ENCODE data around the gene ACVR1B. TPM values are rescaled to one million over a fixed set of nuclear protein-coding genes. Genes with fewer than 3 reads are reported as not detected.

The ACVR1B gene
- total RNA-seq, 1 donor from 2014 or later, result 13.8 TPM

- TF ChIP-seq CTCF (IDR thresholded peaks at IDR 0.05; ENCODE audit: insufficient read depth, low read depth, low read length) (no peak), EZH2 (IDR thresholded peaks at IDR 0.05; ENCODE audit: insufficient read depth, low read length) (no peak)
- H3K4me3 ChIP-seq (ENCODE audit: insufficient read depth, low read depth, low read length), result no peak overlapping the region
- no peak overlapping the region for H3K27ac ChIP-seq (ENCODE audit: low read depth, low read length)
- Mint-ChIP-seq H3K9me3 (ENCODE audit: unreplicated experiment) (peaks cover 1% of the 10 kb centered on the region), H3K4me3 (ENCODE audit: unreplicated experiment) (no peak overlapping the region), H3K36me3 (ENCODE audit: low read depth, unreplicated experiment) (no peaks in the 10 kb centered on the region), H3K27ac (ENCODE audit: unreplicated experiment) (no peak overlapping the region), H3K27me3 (ENCODE audit: low read depth, unreplicated experiment) (peaks cover 38% of the 10 kb centered on the region), H3K4me1 (ENCODE audit: low read depth, unreplicated experiment) (peaks cover 2% of the 10 kb centered on the region)
- H3K4me2 ChIP-seq (ENCODE audit: low read length), result no peak overlapping the region
- H3K27me3 ChIP-seq (ENCODE audit: insufficient read depth, low read length), result no peaks in the 10 kb centered on the region
- no peaks in the 10 kb centered on the region for H3K4me1 ChIP-seq (ENCODE audit: insufficient read depth, low read length)
- H3K36me3 ChIP-seq (ENCODE audit: insufficient read depth, low read length), result no peaks in the 10 kb centered on the region
- DNase-seq (ENCODE audit: low read depth) (no peak), FAIRE-seq (no peak)
- H3K9me3 ChIP-seq (ENCODE audit: insufficient read depth, low read depth, low read length), result no peaks in the 10 kb centered on the region
- H3K79me2 ChIP-seq (ENCODE audit: insufficient read depth, low read length), result no peaks in the 10 kb centered on the region
- no peak overlapping the region for H3K9ac ChIP-seq (ENCODE audit: low read length)
- no peaks in the 10 kb centered on the region for H4K20me1 ChIP-seq (ENCODE audit: insufficient read depth, low read length)
- H2AFZ ChIP-seq (ENCODE audit: low read depth, low read length), result no peak overlapping the region
These were observed 29.4 kb upstream of the ACVR1B start for GRCh38 chr12:51922146-51922545.

GRCh38 chr12:51922762-51923505 lies 28.6 kb upstream of the ACVR1B start:
- H3K4me1 ChIP-seq (ENCODE audit: insufficient read depth, low read length), result no peaks in the 10 kb centered on the region
- H3K36me3 ChIP-seq (ENCODE audit: insufficient read depth, low read length), result no peaks in the 10 kb centered on the region
- H2AFZ ChIP-seq (ENCODE audit: low read depth, low read length), result peak overlapping the region; percentile 69
- H3K27me3 ChIP-seq (ENCODE audit: insufficient read depth, low read length), result no peaks in the 10 kb centered on the region
- H3K79me2 ChIP-seq (ENCODE audit: insufficient read depth, low read length), result no peaks in the 10 kb centered on the region
- no peak overlapping the region for H3K27ac Mint-ChIP-seq (ENCODE audit: unreplicated experiment)
- peak; percentile 20 for DNase-seq (ENCODE audit: low read depth)
- peak overlapping the region; percentile 73 for H3K4me2 ChIP-seq (ENCODE audit: low read length)
- H3K4me3 Mint-ChIP-seq (ENCODE audit: unreplicated experiment), result no peak overlapping the region
- no peaks in the 10 kb centered on the region for H3K9me3 ChIP-seq (ENCODE audit: insufficient read depth, low read depth, low read length)
- no peak for FAIRE-seq
- no peak overlapping the region for H3K4me3 ChIP-seq (ENCODE audit: insufficient read depth, low read depth, low read length)
- H3K36me3 Mint-ChIP-seq (ENCODE audit: low read depth, unreplicated experiment), result no peaks in the 10 kb centered on the region
- peaks cover 38% of the 10 kb centered on the region for H3K27me3 Mint-ChIP-seq (ENCODE audit: low read depth, unreplicated experiment)
- no peak overlapping the region for H3K9ac ChIP-seq (ENCODE audit: low read length)
- TF ChIP-seq CTCF (IDR thresholded peaks at IDR 0.05; ENCODE audit: insufficient read depth, low read depth, low read length) (no peak), EZH2 (IDR thresholded peaks at IDR 0.05; ENCODE audit: insufficient read depth, low read length) (no peak)
- peaks cover 1% of the 10 kb centered on the region for H3K9me3 Mint-ChIP-seq (ENCODE audit: unreplicated experiment)
- H4K20me1 ChIP-seq (ENCODE audit: insufficient read depth, low read length), result no peaks in the 10 kb centered on the region
- H3K4me1 Mint-ChIP-seq (ENCODE audit: low read depth, unreplicated experiment), result peaks cover 2% of the 10 kb centered on the region
- H3K27ac ChIP-seq (ENCODE audit: low read depth, low read length), result no peak overlapping the region

All from astrocyte (in vitro differentiated cells and primary cell).